K562 (cell line): ENCODE data around the gene CMIP. TPM values are rescaled to one million over a fixed set of nuclear protein-coding genes. Genes with fewer than 3 reads are reported as not detected.

Experiments used
- ARNT ChIP-seq, 2 experiments: fragments of 450-650 bp; IDR thresholded peaks; 2 replicates each; pipeline ENCODE4 v1.6.1; 2016; ENCODE audit warnings: mild to moderate bottlenecking in 1 of 2
- FOXK1 ChIP-seq: sonication (generic); formaldehyde crosslinking; IDR thresholded peaks from 2 replicates; pipeline ENCODE4 v1.8.0; 2022; ENCODE audit warnings: missing genetic modification reagents, mild to moderate bottlenecking, borderline replicate concordance
- GATA2 ChIP-seq: sonication (generic); formaldehyde crosslinking; IDR thresholded peaks from 2 replicates; pipeline ENCODE4 v1.4.0; 2020; ENCODE audit warnings: mild to moderate bottlenecking, missing genetic modification reagents
- KAT7 ChIP-seq: sonication (generic); formaldehyde crosslinking; IDR thresholded peaks from 2 replicates; pipeline ENCODE4 v1.8.0; 2022; ENCODE audit warnings: missing genetic modification reagents, mild to moderate bottlenecking, borderline replicate concordance
- MXI1 ChIP-seq: IDR thresholded peaks from 2 replicates; pipeline ENCODE4 v1.6.1; 2011; ENCODE audit warnings: low read depth, mild to moderate bottlenecking, improper control_type of control experiment, low read length
- NCOA6 ChIP-seq: fragments of 450-650 bp; IDR thresholded peaks from 2 replicates; pipeline ENCODE4 v1.6.1; 2017; ENCODE audit warnings: mild to moderate bottlenecking
- NR1H2 ChIP-seq: sonication (generic); formaldehyde crosslinking; IDR thresholded peaks from 2 replicates; pipeline ENCODE4 v1.4.0; 2020; ENCODE audit warnings: mild to moderate bottlenecking, missing genetic modification reagents
- PREB ChIP-seq: sonication (generic); formaldehyde crosslinking; IDR thresholded peaks from 2 replicates; pipeline ENCODE4 v1.8.1; 2023; ENCODE audit warnings: mild to moderate bottlenecking, missing genetic modification reagents
- RFX1 ChIP-seq: fragments of 450-650 bp; IDR thresholded peaks from 2 replicates; pipeline ENCODE4 v1.6.1; 2016; ENCODE audit warnings: mild to moderate bottlenecking, moderate library complexity
- RNF219 ChIP-seq: fragments of 250-450 bp; sonication (Bioruptor Pico); IDR thresholded peaks from 2 replicates; pipeline ENCODE4 v1.5.0; 2022; ENCODE audit warnings: mild to moderate bottlenecking
- SOX6 ChIP-seq: fragments of 450-650 bp; IDR thresholded peaks from 2 replicates; pipeline ENCODE4 v1.6.1; 2014; ENCODE audit warnings: mild to moderate bottlenecking
- ZBED1 ChIP-seq: IDR thresholded peaks from 2 replicates; pipeline ENCODE4 v1.6.1; 2014
- ZNF12 ChIP-seq: sonication (generic); formaldehyde crosslinking; IDR thresholded peaks from 2 replicates; pipeline ENCODE4 v1.4.0; 2020; ENCODE audit warnings: mild to moderate bottlenecking, missing genetic modification reagents
- ZNF311 ChIP-seq: fragments of 250-450 bp; sonication (Bioruptor Pico); IDR thresholded peaks from 2 replicates; pipeline ENCODE4 v1.4.0; 2020; ENCODE audit warnings: mild to moderate bottlenecking, moderate library complexity
- ZNF586 ChIP-seq: fragments of 450-650 bp; formaldehyde crosslinking; conservative IDR thresholded peaks from 2 replicates; pipeline ENCODE4 v1.4.0; 2020; ENCODE audit warnings: mild to moderate bottlenecking, moderate library complexity
- ZNF589 ChIP-seq: fragments of 200-800 bp; sonication (Bioruptor generic); IDR thresholded peaks from 2 replicates; pipeline ENCODE4 v1.6.1; 2016; ENCODE audit warnings: low read depth, missing genetic modification characterization, missing compliant biosample characterization
- ZNF740 ChIP-seq, 3 experiments: fragments of 200-800 bp in 1 of 3; sonication (Bioruptor generic) in 1 of 3; sonication (generic) in 1 of 3; formaldehyde crosslinking in 1 of 3; IDR thresholded peaks; 2 replicates each; pipeline versions ENCODE4 v1.6.1 to v1.8.0; 2016 to 2022; ENCODE audit warnings: mild to moderate bottlenecking in 2 of 3, missing compliant biosample characterization in 2 of 3, missing genetic modification characterization in 2 of 3, missing genetic modification reagents in 1 of 3
- polyA plus RNA-seq, 8 experiments: library from polyadenylated mRNA; depleted of rRNA in 4 of 8; stranded (reverse) in 5 of 8; unstranded in 3 of 8; fragments of >200 nt; fragmentation: Nextera tagmentation in 2 of 8; fragmentation: Illumina TruSeq in 1 of 8; extraction: Ambion mirVana in 2 of 8; extraction: Trizol in 1 of 8; gene quantifications; 2 replicates each; pipeline versions ENCODE4 v1.2.1 to v1.2.3, GENCODE V29; 2011 to 2014; ENCODE audit warnings: inconsistent platforms in 1 of 8, missing spikeins in 1 of 8
- total RNA-seq, 7 experiments: library from RNA; depleted of rRNA in 6 of 7; stranded (reverse); fragments of >200 nt in 6 of 7; fragmentation: Illumina TruSeq in 2 of 7; extraction: Trizol in 2 of 7; gene quantifications; 2 replicates each; pipeline versions ENCODE4 v1.2.1 to v1.2.3, GENCODE V29; 2011 to 2021; ENCODE audit warnings: low replicate concordance in 1 of 7
- TF ChIP-seq, protein P1 (sequence below): fragments of 450-650 bp; IDR thresholded peaks from 2 replicates; pipeline ENCODE4 v1.6.1; 2017; ENCODE audit warnings: mild to moderate bottlenecking, moderate library complexity
- TF ChIP-seq, protein P2 (sequence below): fragments of 450-650 bp; IDR thresholded peaks from 2 replicates; pipeline ENCODE4 v1.7.1; 2018; ENCODE audit warnings: mild to moderate bottlenecking, low read depth; ENCODE audit not compliant: partially characterized antibody

The CMIP gene
- total and polyA plus RNA-seq, 9 of the 15 experiments (the other 6 are each of a cell fraction or from before 2014, with no cell fraction given): 0.94 to 82.5 (median 10.3) TPM

DNA sequence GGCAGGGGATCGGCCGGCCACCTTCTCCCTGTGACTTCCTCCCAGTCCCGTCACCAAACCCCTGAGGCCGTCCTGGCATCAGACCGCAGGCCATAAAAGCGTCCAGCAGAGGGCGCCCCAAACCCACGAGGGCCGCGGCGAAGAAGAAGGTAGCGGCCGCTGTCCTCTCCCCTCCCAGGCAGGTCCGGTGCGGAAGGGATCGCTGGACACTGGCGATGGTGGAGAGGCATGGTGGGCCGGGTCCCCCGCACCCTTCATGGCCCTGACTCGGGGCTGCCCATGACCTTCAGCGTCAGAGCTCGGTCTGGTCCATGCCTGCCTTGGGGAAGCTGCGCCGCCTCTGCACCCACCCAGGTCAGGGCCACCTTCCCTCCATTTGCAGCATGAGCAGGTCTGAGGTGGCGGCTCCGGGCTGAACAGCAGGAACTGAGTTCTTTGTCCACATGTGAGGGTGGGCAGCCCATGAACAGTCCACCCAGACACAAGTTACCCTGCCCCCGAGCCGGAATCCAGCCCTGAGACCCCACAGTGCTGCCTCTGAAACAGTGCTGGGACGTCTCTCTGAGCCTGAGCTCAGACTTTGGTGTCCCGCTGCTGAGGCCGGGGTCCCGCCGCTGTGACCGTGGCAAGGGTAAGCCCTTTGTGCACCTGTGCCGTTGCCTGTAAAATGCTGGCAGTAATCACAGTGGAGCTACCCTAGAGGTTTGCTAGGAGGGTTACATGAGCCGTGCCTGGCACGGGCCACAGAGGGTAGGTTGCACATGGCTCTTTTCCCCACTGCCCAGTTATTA is 40.8 kb upstream of the CMIP start (continued):
- TF ChIP-seq ZNF311 (CRISPR knock-in tag) (no peak), ZNF586 (no peak), RFX1 (no peak), ZNF589 (no peak), KAT7 (CRISPR knock-in tag) (no peak), MXI1 (no peak), PREB (no peak), ZNF12 (CRISPR knock-in tag) (no peak), ARNT (IDR thresholded peaks at IDR 0.05) (no peak), RNF219 (CRISPR knock-in tag) (no peak), GATA2 (CRISPR knock-in tag) (no peak), NCOA6 (no peak), ZNF740 (CRISPR knock-in tag; IDR thresholded peaks at IDR 0.05) (peak; percentile 67; the same call in 1 of the 2 replicates), ZNF740 (tag; IDR thresholded peaks at IDR 0.05) (no peak), SOX6 (peak; percentile 43; the same call in 1 of the 2 replicates), FOXK1 (CRISPR knock-in tag) (no peak), ZBED1 (0 out of 2 replicates have a peak, but pooled peaks have one; percentile 34), NR1H2 (no peak)
- TF ChIP-seq, protein P1, sequence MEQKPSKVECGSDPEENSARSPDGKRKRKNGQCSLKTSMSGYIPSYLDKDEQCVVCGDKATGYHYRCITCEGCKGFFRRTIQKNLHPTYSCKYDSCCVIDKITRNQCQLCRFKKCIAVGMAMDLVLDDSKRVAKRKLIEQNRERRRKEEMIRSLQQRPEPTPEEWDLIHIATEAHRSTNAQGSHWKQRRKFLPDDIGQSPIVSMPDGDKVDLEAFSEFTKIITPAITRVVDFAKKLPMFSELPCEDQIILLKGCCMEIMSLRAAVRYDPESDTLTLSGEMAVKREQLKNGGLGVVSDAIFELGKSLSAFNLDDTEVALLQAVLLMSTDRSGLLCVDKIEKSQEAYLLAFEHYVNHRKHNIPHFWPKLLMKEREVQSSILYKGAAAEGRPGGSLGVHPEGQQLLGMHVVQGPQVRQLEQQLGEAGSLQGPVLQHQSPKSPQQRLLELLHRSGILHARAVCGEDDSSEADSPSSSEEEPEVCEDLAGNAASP: no peak
- TF ChIP-seq, protein P2, sequence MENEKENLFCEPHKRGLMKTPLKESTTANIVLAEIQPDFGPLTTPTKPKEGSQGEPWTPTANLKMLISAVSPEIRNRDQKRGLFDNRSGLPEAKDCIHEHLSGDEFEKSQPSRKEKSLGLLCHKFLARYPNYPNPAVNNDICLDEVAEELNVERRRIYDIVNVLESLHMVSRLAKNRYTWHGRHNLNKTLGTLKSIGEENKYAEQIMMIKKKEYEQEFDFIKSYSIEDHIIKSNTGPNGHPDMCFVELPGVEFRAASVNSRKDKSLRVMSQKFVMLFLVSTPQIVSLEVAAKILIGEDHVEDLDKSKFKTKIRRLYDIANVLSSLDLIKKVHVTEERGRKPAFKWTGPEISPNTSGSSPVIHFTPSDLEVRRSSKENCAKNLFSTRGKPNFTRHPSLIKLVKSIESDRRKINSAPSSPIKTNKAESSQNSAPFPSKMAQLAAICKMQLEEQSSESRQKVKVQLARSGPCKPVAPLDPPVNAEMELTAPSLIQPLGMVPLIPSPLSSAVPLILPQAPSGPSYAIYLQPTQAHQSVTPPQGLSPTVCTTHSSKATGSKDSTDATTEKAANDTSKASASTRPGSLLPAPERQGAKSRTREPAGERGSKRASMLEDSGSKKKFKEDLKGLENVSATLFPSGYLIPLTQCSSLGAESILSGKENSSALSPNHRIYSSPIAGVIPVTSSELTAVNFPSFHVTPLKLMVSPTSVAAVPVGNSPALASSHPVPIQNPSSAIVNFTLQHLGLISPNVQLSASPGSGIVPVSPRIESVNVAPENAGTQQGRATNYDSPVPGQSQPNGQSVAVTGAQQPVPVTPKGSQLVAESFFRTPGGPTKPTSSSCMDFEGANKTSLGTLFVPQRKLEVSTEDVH: no peak
